Activated CD4-positive, alpha-beta memory T cell treated with anti-CD3 and anti-CD28 coated beads for 36 hours (primary cell): ENCODE results near the gene C16orf86. TPM values are rescaled to one million over a fixed set of nuclear protein-coding genes. Genes with fewer than 3 reads are reported as not detected.

Experiments
- CTCF ChIA-PET: fragments of 350-600 bp; sonication (Branson Sonifier 250); formaldehyde crosslinking; loops from one replicate; lab custom pipeline; 2021; ENCODE audit warnings: antibody characterized with exemption, inconsistent platforms; lab: Charles Lee
- POLR2A ChIA-PET: fragments of 350-600 bp; sonication (Branson Sonifier 250); formaldehyde crosslinking; loops from one replicate; lab custom pipeline; 2021; ENCODE audit warnings: antibody characterized with exemption; lab: Charles Lee
- DNase-seq: peaks from one replicate; pipeline ENCODE4 v3.0.0-alpha.2; 2020
- H3K27ac Mint-ChIP-seq: one replicate; pipeline ENCODE4 v1.8.0; 2021; ENCODE audit warnings: mixed read lengths
- H3K27me3 Mint-ChIP-seq: one replicate; pipeline ENCODE4 v1.8.0; 2021; ENCODE audit warnings: mixed read lengths
- H3K36me3 Mint-ChIP-seq: one replicate; pipeline ENCODE4 v1.8.0; 2021; ENCODE audit warnings: mixed read lengths
- H3K4me1 Mint-ChIP-seq: one replicate; pipeline ENCODE4 v1.8.0; 2021; ENCODE audit warnings: low read depth, mixed read lengths
- H3K4me3 Mint-ChIP-seq: one replicate; pipeline ENCODE4 v1.8.0; 2021; ENCODE audit warnings: mild to moderate bottlenecking, mixed read lengths
- H3K9me3 Mint-ChIP-seq: one replicate; pipeline ENCODE4 v1.8.0; 2021; ENCODE audit warnings: mixed read lengths
- intact Hi-C: fragments of 100-400 bp; cut with micrococcal nuclease; formaldehyde crosslinking; loops from one replicate; pipeline ENCODE4 v1.15.1; 2023
- total RNA-seq, 2 experiments: library from RNA; stranded (reverse); gene quantifications; one replicate each; pipeline ENCODE4 v1.2.3, GENCODE V29; 2021

Gene C16orf86
- total RNA-seq, 2 experiments from 2014 or later = 2.2 to 2.5 TPM

DNA sequence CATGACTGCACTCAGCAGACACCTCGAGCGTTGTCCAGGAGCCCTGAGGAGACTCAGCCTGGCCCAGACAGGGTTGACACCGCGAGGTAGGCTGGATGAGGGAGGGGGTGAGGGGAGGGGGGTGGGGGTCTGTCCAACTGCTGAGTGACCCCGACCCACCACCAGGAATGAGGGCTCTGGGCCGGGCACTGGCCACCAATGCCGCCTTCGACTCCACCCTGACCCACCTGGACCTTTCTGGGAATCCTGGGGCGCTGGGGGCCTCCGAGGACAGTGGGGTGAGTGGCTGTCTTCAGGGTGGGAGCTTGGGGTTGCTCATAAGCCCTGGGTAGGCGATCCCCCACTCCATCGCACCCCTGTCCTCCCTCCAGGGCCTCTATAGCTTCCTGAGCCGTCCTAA is 18.9 kb upstream of the C16orf86 start:
- no peak for DNase-seq
- H3K4me3 Mint-ChIP-seq = no peak overlapping the region
- H3K36me3 Mint-ChIP-seq = peaks cover 25% of the 10 kb centered on the region
- peaks cover 19% of the 10 kb centered on the region for H3K4me1 Mint-ChIP-seq
- H3K9me3 Mint-ChIP-seq = no peaks in the 10 kb centered on the region
- intact Hi-C loops = no loop called here
- ChIA-PET CTCF (interaction anchor here (1.0 to 10.7 kb wide), 3 partner anchors 20 to 127 kb away, joined by 3 to 243 read pairs (median 92); no protein-coding TSS in a partner anchor), POLR2A (interaction anchor here (1.3 to 1.4 kb wide), 2 partner anchors 10 to 12 kb away, joined by 4 read pairs; partner anchors contain the start of gene ACD)
- H3K27ac Mint-ChIP-seq = no peak overlapping the region
- no peaks in the 10 kb centered on the region for H3K27me3 Mint-ChIP-seq

DNA sequence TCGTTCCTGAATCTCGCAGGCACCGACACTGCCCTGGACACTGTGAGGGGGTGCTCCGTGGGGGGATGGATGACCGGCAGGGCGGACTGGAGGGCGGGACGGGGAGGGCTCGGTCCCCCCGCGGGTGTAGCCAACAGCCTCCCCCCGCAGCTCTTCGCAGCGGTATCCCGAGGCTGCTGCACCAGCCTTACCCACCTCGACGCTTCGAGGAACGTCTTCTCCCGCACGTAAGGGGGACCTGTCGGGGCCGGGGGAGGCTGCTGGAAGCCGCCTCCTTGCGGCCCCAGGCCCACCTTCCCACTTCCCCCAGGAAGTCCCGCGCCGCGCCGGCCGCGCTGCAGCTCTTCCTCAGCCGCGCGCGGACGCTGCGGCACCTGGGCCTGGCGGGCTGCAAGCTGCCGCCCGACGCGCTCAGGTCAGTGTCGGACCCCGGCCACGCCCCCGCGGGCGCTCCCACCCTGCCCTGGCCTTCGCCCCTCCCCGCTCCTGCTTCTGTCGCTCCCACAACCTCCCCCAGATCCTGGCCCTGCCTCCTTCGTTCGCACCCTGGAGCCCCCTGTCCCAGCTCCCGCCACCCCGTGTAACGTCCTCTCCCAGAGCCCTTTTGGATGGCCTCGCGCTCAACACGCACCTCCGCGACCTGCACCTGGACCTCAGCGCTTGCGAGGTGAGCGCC is 18.4 kb upstream of the C16orf86 start:
- DNase-seq = no peak
- ChIA-PET POLR2A (interaction anchor here (1.3 to 1.4 kb wide), 2 partner anchors 10 to 12 kb away, joined by 4 read pairs; partner anchors contain the start of gene ACD), CTCF (interaction anchor here (1.2 to 10.7 kb wide), 3 partner anchors 10 to 134 kb away, joined by 4 to 243 read pairs (median 4); no protein-coding TSS in a partner anchor)
- H3K9me3 Mint-ChIP-seq = no peaks in the 10 kb centered on the region
- H3K4me3 Mint-ChIP-seq = no peak overlapping the region
- H3K4me1 Mint-ChIP-seq = peaks cover 19% of the 10 kb centered on the region
- H3K36me3 Mint-ChIP-seq = peaks cover 25% of the 10 kb centered on the region
- H3K27ac Mint-ChIP-seq = no peak overlapping the region
- intact Hi-C loops = no loop called here
- H3K27me3 Mint-ChIP-seq = no peaks in the 10 kb centered on the region

DNA sequence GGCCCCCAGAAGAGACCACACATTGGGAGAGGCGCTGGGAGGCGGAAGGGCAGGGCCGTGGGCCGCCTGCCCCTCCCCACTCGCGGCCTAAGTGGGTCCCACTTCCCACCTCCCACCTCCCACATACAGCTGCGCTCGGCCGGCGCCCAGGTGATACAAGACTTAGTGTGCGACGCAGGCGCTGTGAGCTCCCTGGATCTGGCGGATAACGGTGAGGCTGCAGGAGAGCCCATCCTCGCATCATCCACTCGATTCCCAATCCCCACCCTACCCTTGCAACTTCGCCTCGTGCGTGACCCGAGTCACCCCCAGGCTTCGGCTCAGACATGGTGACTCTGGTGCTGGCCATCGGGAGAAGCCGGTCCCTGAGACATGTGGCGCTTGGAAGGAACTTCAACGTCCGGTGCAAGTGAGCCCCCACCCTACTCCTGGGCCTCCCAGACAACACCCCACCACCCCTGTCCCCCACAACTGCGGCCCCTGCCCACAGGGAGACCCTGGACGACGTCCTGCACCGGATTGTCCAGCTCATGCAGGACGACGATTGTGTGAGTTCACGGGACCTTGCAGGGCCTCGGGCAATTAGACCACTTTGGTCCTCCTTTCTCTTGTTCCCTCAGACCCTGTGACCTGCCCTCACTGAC is 17.7 kb upstream of the C16orf86 start:
- H3K9me3 Mint-ChIP-seq = no peaks in the 10 kb centered on the region
- intact Hi-C loops = no loop called here
- ChIA-PET CTCF (interaction anchor here (0.6 to 1.5 kb wide), 5 partner anchors 10 to 135 kb away, joined by 3 to 4 read pairs (median 4); partner anchors contain the start of gene CTCF), POLR2A (interaction anchor here (0.5 to 1.3 kb wide), 2 partner anchors 11 to 101 kb away, joined by 3 to 4 read pairs; partner anchors contain the start of gene ACD)
- H3K27me3 Mint-ChIP-seq = no peaks in the 10 kb centered on the region
- peaks cover 19% of the 10 kb centered on the region for H3K4me1 Mint-ChIP-seq
- H3K36me3 Mint-ChIP-seq = peaks cover 25% of the 10 kb centered on the region
- DNase-seq = no peak
- H3K27ac Mint-ChIP-seq = no peak overlapping the region
- H3K4me3 Mint-ChIP-seq = no peak overlapping the region

DNA sequence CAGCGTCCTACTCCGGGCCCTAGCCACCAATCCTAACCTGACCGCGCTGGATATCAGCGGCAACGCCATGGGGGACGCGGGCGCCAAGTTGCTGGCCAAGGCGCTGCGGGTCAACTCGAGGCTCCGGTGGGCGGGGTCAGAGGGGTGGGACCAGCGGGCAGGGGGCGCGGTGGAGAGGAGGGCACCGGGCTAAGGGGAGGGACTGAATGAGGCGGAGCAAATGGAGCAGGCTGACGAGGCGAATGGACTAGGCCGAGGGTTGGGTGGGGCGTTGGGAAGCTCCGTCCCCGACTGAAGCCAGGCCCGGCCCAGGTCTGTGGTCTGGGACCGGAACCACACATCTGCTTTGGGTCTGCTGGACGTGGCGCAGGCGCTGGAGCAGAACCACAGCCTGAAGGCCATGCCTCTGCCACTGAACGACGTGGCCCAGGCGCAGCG is 17.1 kb upstream of the C16orf86 start:
- no peak overlapping the region for H3K4me3 Mint-ChIP-seq
- H3K27ac Mint-ChIP-seq = no peak overlapping the region
- peaks cover 27% of the 10 kb centered on the region for H3K36me3 Mint-ChIP-seq
- intact Hi-C loops = no loop called here
- CTCF ChIA-PET = interaction anchor here (1.0 to 3.7 kb wide), 4 partner anchors 9 to 102 kb away, joined by 3 to 19 read pairs (median 4); partner anchors contain the start of gene CTCF
- peaks cover 17% of the 10 kb centered on the region for H3K4me1 Mint-ChIP-seq
- POLR2A ChIA-PET = interaction anchor here (0.5 kb wide), 1 partner anchor 102 kb away, joined by 3 read pairs; no protein-coding TSS in a partner anchor
- H3K27me3 Mint-ChIP-seq = no peaks in the 10 kb centered on the region
- DNase-seq = no peak
- no peaks in the 10 kb centered on the region for H3K9me3 Mint-ChIP-seq

DNA sequence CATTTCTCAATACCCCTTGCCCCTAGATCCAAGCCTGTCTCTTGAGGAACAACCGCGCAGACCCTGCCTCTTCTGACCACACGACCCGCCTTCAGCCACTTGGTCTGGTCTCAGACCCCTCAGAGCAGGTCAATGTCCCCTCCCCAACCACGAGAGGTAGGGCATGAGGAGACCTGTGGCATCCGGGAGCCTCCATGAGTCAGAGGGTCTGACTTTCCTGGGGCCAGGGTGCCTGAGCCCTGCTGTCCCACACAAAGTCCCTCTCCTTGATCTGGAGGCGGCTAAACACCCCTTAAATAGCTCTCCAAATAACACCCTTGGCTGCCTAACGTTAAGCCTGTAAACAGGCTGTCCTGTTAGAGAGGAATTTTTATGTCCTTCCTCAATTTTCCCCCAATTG is 16.6 kb upstream of the C16orf86 start:
- H3K4me1 Mint-ChIP-seq = peaks cover 15% of the 10 kb centered on the region
- H3K27me3 Mint-ChIP-seq = no peaks in the 10 kb centered on the region
- H3K36me3 Mint-ChIP-seq = peaks cover 28% of the 10 kb centered on the region
- no peak overlapping the region for H3K4me3 Mint-ChIP-seq
- no peak overlapping the region for H3K27ac Mint-ChIP-seq
- no peaks in the 10 kb centered on the region for H3K9me3 Mint-ChIP-seq
- CTCF ChIA-PET = interaction anchor here (3.7 kb wide), 1 partner anchor 102 kb away, joined by 19 read pairs; no protein-coding TSS in a partner anchor
- POLR2A ChIA-PET = interaction anchor here (0.9 to 1.3 kb wide), 2 partner anchors 10 to 115 kb away, joined by 3 to 4 read pairs; partner anchors contain the start of gene ACD
- DNase-seq = no peak
- intact Hi-C loops = no loop called here

DNA sequence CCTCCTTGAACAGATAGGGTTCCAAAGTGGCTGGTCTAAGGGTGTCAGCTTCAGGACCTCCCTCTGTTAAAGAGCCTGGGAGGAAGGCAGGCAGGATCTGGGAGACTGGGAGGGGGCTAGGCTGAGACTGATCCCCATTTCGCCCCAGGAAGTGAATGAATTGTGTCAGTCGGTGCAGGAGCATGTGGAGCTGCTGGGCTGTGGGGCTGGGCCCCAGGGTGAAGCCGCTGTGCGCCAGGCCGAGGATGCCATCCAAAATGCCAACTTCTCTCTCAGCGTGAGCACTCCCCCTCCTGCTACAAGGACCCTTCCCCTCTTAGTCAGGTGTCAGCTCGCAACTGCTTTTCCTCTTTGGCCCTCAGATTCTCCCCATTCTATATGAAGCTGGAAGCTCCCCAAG is 15.6 kb upstream of the C16orf86 start:
- no peak overlapping the region for H3K27ac Mint-ChIP-seq
- H3K9me3 Mint-ChIP-seq = no peaks in the 10 kb centered on the region
- intact Hi-C loops = no loop called here

DNA sequence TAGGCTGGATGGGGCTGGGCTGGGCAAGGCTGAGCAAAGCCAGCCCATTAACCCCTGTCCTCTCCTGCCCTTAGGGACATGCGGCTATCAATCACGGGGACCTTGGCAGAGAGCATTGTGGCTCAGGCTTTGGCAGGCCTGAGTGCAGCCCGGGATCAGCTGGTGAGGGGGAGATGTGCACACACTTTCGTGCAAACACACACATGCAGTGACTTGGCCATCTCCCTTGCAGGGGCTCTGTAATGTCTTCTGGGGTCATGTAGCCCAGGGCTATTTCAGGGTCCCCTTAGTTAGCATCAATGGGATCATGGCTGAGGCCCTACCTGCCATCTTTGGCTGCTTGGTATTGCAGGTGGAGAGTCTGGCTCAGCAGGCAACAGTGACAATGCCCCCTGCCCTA is 14.8 kb upstream of the C16orf86 start:
- intact Hi-C loops = no loop called here
- ChIA-PET CTCF (interaction anchor here (0.6 to 3.7 kb wide), 8 partner anchors 8 to 138 kb away, joined by 3 to 19 read pairs (median 4); partner anchors contain the start of genes ACD, C16orf86 and ENKD1), POLR2A (no interaction called here)
- Mint-ChIP-seq H3K36me3 (peaks cover 31% of the 10 kb centered on the region), H3K4me1 (peaks cover 9% of the 10 kb centered on the region), H3K9me3 (no peaks in the 10 kb centered on the region), H3K27me3 (no peaks in the 10 kb centered on the region), H3K4me3 (no peak overlapping the region), H3K27ac (no peak overlapping the region)
- DNase-seq = no peak

More for the DNA sequence above, 15.6 kb upstream of the C16orf86 start:
- ChIA-PET POLR2A (interaction anchor here (0.9 to 1.3 kb wide), 2 partner anchors 9 to 116 kb away, joined by 3 to 4 read pairs; partner anchors contain the start of gene ACD), CTCF (interaction anchor here (1.4 to 3.7 kb wide), 5 partner anchors 9 to 136 kb away, joined by 3 to 19 read pairs (median 4); partner anchors contain the start of genes ACD, C16orf86 and ENKD1)
- no peak for DNase-seq
- H3K4me3 Mint-ChIP-seq = no peak overlapping the region
- H3K36me3 Mint-ChIP-seq = peaks cover 35% of the 10 kb centered on the region
- peaks cover 12% of the 10 kb centered on the region for H3K4me1 Mint-ChIP-seq
- no peaks in the 10 kb centered on the region for H3K27me3 Mint-ChIP-seq

DNA sequence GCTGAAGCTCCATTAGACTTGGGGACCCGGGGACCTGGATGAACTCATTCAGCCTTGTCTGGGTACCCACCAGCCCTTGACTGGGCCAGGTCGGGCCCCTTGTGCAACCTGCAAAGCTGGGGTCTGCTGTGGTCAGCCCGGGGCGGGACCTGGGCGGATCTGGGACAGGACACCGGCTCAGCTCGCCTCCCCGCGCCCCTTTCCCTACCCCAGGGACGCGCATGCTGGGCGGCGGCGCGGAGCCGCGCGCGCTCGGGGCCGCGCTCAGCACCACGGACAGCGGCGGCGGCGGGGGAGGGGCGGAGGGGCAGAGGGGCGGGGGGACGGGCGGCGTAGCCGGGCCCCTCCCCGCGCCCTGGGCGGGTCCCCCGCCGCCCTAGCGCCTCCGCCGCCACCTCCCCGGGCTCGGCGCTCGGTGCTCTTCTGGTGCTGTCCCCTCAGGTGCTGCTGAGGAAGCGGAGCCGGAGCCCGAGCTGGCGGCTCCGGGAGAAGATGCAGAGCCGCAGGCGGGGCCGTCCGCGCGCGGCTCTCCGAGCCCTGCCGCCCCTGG is 14.0 kb upstream of the C16orf86 start:
- Mint-ChIP-seq H3K27ac (no peak overlapping the region), H3K9me3 (no peaks in the 10 kb centered on the region), H3K36me3 (peaks cover 31% of the 10 kb centered on the region), H3K4me3 (no peak overlapping the region), H3K4me1 (peaks cover 6% of the 10 kb centered on the region), H3K27me3 (no peaks in the 10 kb centered on the region)
- ChIA-PET CTCF (interaction anchor here (0.8 to 3.7 kb wide), 6 partner anchors 11 to 205 kb away, joined by 3 to 19 read pairs (median 4); no protein-coding TSS in a partner anchor), POLR2A (no interaction called here)
- DNase-seq = no peak
- intact Hi-C loops = no loop called here

DNA sequence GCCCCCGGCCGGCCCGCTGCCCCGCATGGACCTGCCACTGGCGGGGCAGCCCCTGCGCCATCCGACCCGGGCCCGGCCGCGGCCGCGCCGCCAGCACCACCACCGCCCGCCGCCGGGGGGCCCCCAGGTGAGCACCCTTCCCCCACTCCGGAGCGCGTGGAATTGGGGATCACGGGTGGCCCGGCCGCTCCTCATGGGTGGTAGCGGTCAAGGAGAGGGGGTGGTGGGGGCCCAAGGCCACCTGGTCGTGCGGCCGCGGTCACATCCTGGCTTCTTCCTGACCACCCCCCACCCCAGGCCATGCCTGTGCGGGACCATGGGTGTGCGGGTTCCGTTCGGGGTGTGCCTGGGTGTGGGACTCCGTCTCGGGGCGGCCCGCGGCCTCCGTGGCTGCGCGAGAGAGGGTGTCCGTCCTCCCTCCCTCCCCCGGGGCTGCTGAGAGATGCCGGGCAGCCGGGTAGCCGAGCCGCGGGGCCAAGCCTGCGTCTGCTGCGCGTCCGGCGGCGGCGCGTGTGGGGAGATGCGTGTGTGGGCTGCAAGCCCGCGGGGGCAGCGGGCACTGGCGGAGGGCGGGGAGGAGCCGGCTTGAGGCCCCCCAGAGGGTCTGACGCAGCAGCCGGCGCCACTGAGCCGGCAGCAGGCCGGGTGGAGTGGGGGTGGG is 13.4 kb upstream of the C16orf86 start:
- POLR2A ChIA-PET = no interaction called here
- no peak overlapping the region for H3K27ac Mint-ChIP-seq

DNA sequence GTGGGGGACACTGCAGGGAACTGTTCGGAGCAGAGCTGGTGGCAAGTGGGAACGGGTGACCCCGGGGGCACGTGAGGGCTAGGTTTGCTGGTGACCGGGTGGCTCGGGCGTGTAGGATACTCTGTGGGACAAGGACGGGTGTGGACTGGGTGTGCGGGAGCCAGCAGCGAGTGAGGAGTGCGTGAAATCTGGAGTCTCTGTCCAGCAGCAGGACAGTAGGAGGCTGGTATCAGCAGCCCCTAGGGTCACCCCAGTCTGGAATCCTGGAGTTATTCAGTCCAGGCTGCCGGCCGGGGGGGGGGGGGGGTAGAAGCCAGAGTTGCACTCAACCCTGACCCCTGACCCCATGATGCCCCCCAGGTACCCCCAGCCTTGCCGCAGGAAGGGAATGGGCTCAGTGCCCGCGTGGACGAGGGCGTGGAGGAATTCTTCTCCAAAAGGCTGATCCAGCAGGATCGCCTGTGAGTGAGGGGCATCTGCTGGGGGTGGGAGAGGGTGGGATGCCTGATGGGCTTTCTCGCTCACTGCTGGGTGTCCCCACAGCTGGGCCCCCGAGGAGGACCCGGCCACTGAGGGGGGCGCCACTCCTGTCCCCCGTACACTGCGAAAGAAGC is 12.7 kb upstream of the C16orf86 start:
- no peak overlapping the region for H3K27ac Mint-ChIP-seq
- ChIA-PET POLR2A (no interaction called here), CTCF (no interaction called here)
- DNase-seq = no peak
- no peak overlapping the region for H3K4me3 Mint-ChIP-seq
- peaks cover 30% of the 10 kb centered on the region for H3K36me3 Mint-ChIP-seq
- peaks cover 17% of the 10 kb centered on the region for H3K4me1 Mint-ChIP-seq
- no peaks in the 10 kb centered on the region for H3K9me3 Mint-ChIP-seq
- H3K27me3 Mint-ChIP-seq = no peaks in the 10 kb centered on the region
- intact Hi-C loops = no loop called here

More for the DNA sequence above, 13.4 kb upstream of the C16orf86 start:
- Mint-ChIP-seq H3K4me1 (peaks cover 11% of the 10 kb centered on the region), H3K27me3 (no peaks in the 10 kb centered on the region), H3K9me3 (no peaks in the 10 kb centered on the region), H3K36me3 (peaks cover 31% of the 10 kb centered on the region), H3K4me3 (no peak overlapping the region)
- intact Hi-C loops = no loop called here
- no peak for DNase-seq
- CTCF ChIA-PET = interaction anchor here (0.8 to 3.7 kb wide), 2 partner anchors 106 to 206 kb away, joined by 3 to 19 read pairs; no protein-coding TSS in a partner anchor

DNA sequence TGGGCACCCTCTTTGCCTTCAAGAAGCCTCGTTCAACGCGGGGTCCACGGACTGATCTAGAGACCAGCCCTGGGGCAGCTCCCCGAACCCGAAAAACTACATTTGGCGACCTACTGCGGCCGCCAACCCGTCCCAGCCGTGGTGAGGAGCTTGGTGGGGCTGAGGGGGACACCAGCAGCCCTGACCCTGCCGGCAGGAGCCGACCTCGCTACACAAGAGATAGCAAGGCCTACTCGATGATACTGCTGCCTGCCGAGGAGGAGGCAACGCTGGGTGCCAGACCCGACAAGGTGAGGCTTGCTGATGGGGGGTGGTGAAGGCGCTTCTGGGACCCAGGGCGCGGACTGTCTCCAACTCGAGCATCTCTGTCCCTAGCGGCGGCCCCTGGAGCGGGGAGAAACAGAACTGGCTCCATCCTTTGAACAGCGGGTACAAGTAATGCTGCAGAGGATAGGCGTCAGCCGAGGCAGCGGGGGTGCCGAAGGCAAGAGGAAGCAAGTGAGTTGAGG is 12.2 kb upstream of the C16orf86 start:
- no peak for DNase-seq
- Mint-ChIP-seq H3K27me3 (no peaks in the 10 kb centered on the region), H3K27ac (no peak overlapping the region), H3K4me1 (peaks cover 21% of the 10 kb centered on the region), H3K4me3 (no peak overlapping the region), H3K9me3 (no peaks in the 10 kb centered on the region), H3K36me3 (peaks cover 32% of the 10 kb centered on the region)
- intact Hi-C loops = no loop called here
- ChIA-PET POLR2A (no interaction called here), CTCF (no interaction called here)
